ENCODE results near the gene EPB41.
A peak's percentile ranks its signal among the peaks of the same experiment; 100 is the strongest.
"Not testable (repeated sequence)": the region's sequence is repeated elsewhere in the genome, so short reads cannot be mapped to it uniquely, and the experiment has no call there.

The EPB41 gene

GRCh38 chr1:28956038-28956464, 41.7 kb downstream of the EPB41 start:
- no peak for DNase-seq
- in situ Hi-C loops (cut with HindIII; ENCODE audit: low pct_ligation_motif_present, low pct_unique_long_range_greater_than_20kb, low sequenced_read_pairs), result no loop called here

GRCh38 chr1:28962114-28962831, 47.9 kb downstream of the EPB41 start:
- in situ Hi-C loops (cut with HindIII; ENCODE audit: low pct_ligation_motif_present, low pct_unique_long_range_greater_than_20kb, low sequenced_read_pairs); DNase-seq: not testable (repeated sequence)

GRCh38 chr1:28965271-28965870, 51.0 kb downstream of the EPB41 start:
- no peak for DNase-seq
- in situ Hi-C loops (cut with HindIII; ENCODE audit: low pct_ligation_motif_present, low pct_unique_long_range_greater_than_20kb, low sequenced_read_pairs), result no loop called here

GRCh38 chr1:28966617-28967016, 52.2 kb downstream of the EPB41 start:
- in situ Hi-C loops (cut with HindIII; ENCODE audit: low pct_ligation_motif_present, low pct_unique_long_range_greater_than_20kb, low sequenced_read_pairs), result no loop called here
- peak; percentile 22 for DNase-seq

GRCh38 chr1:28971980-28972771, 57.8 kb downstream of the EPB41 start:
- DNase-seq, result peak; percentile 80
- in situ Hi-C loops (cut with HindIII; ENCODE audit: low pct_ligation_motif_present, low pct_unique_long_range_greater_than_20kb, low sequenced_read_pairs), result no loop called here

GRCh38 chr1:28973596-28974421, 59.4 kb downstream of the EPB41 start:
- no peak for DNase-seq
- in situ Hi-C loops (cut with HindIII; ENCODE audit: low pct_ligation_motif_present, low pct_unique_long_range_greater_than_20kb, low sequenced_read_pairs), result no loop called here

- in situ Hi-C loops (cut with HindIII; ENCODE audit: low pct_ligation_motif_present, low pct_unique_long_range_greater_than_20kb, low sequenced_read_pairs), result no loop called here
- no peak for DNase-seq
Observed at GRCh38 chr1:28974432-28974831, 60.1 kb downstream of the EPB41 start.

- in situ Hi-C loops (cut with HindIII; ENCODE audit: low pct_ligation_motif_present, low pct_unique_long_range_greater_than_20kb, low sequenced_read_pairs), result no loop called here
Observed at GRCh38 chr1:28976248-28976647, 61.9 kb downstream of the EPB41 start.

GRCh38 chr1:28981210-28981609, 66.8 kb downstream of the EPB41 start:
- in situ Hi-C loops (cut with HindIII; ENCODE audit: low pct_ligation_motif_present, low pct_unique_long_range_greater_than_20kb, low sequenced_read_pairs), result no loop called here
- DNase-seq, result no peak

More at GRCh38 chr1:28976248-28976647, 61.9 kb downstream of the EPB41 start:
- DNase-seq, result no peak

GRCh38 chr1:28982198-28982597, 67.8 kb downstream of the EPB41 start:
- no peak for DNase-seq
- in situ Hi-C loops (cut with HindIII; ENCODE audit: low pct_ligation_motif_present, low pct_unique_long_range_greater_than_20kb, low sequenced_read_pairs), result no loop called here

- no peak for DNase-seq
- in situ Hi-C loops (cut with HindIII; ENCODE audit: low pct_ligation_motif_present, low pct_unique_long_range_greater_than_20kb, low sequenced_read_pairs), result no loop called here
Observed at GRCh38 chr1:28983091-28983490, 68.7 kb downstream of the EPB41 start.

GRCh38 chr1:28983509-28984310, 69.3 kb downstream of the EPB41 start:
- in situ Hi-C loops (cut with HindIII; ENCODE audit: low pct_ligation_motif_present, low pct_unique_long_range_greater_than_20kb, low sequenced_read_pairs), result no loop called here
- DNase-seq, result no peak

GRCh38 chr1:28984311-28984684, 69.9 kb downstream of the EPB41 start:
- in situ Hi-C loops (cut with HindIII; ENCODE audit: low pct_ligation_motif_present, low pct_unique_long_range_greater_than_20kb, low sequenced_read_pairs), result no loop called here
- no peak for DNase-seq

- no peak for DNase-seq
- in situ Hi-C loops (cut with HindIII; ENCODE audit: low pct_ligation_motif_present, low pct_unique_long_range_greater_than_20kb, low sequenced_read_pairs), result no loop called here
Observed at GRCh38 chr1:28985427-28985826, 71.1 kb downstream of the EPB41 start.

GRCh38 chr1:28986306-28986910, 72.0 kb downstream of the EPB41 start:
- in situ Hi-C loops (cut with HindIII; ENCODE audit: low pct_ligation_motif_present, low pct_unique_long_range_greater_than_20kb, low sequenced_read_pairs), result no loop called here
- DNase-seq, result no peak

GRCh38 chr1:29002792-29003191, 88.4 kb downstream of the EPB41 start:
- in situ Hi-C loops (cut with HindIII; ENCODE audit: low pct_ligation_motif_present, low pct_unique_long_range_greater_than_20kb, low sequenced_read_pairs), result no loop called here
- no peak for DNase-seq

GRCh38 chr1:29004288-29004687, 89.9 kb downstream of the EPB41 start:
- in situ Hi-C loops (cut with HindIII; ENCODE audit: low pct_ligation_motif_present, low pct_unique_long_range_greater_than_20kb, low sequenced_read_pairs), result no loop called here
- DNase-seq, result no peak

- DNase-seq, result no peak
- in situ Hi-C loops (cut with HindIII; ENCODE audit: low pct_ligation_motif_present, low pct_unique_long_range_greater_than_20kb, low sequenced_read_pairs), result no loop called here
Observed at GRCh38 chr1:29004798-29005197, 90.4 kb downstream of the EPB41 start.

Data from ACHN (cell line).